Progenitor cell of endocrine pancreas (in vitro differentiated cells): ENCODE data around the gene PTGER3. TPM values are rescaled to one million over a fixed set of nuclear protein-coding genes. Genes with fewer than 3 reads are reported as not detected.
"Not testable (repeated sequence)": the region's sequence is repeated elsewhere in the genome, so short reads cannot be mapped to it uniquely, and the experiment has no call there.

Experiments
- DNase-seq: peaks from one replicate; pipeline ENCODE4 v3.0.0; 2021; ENCODE audit warnings: low spot score; ENCODE audit not compliant: unreplicated experiment
- H3K27ac Mint-ChIP-seq: 2 replicates; pipeline ENCODE4 v1.8.0; 2021; ENCODE audit warnings: mild to moderate bottlenecking, moderate library complexity, mixed read lengths
- H3K27me3 Mint-ChIP-seq: 2 replicates; pipeline ENCODE4 v1.8.0; 2021; ENCODE audit warnings: mixed read lengths
- H3K36me3 Mint-ChIP-seq: 2 replicates; pipeline ENCODE4 v1.8.0; 2022; ENCODE audit warnings: mixed read lengths; ENCODE audit not compliant: insufficient read depth
- H3K4me1 Mint-ChIP-seq: 2 replicates; pipeline ENCODE4 v1.8.0; 2021; ENCODE audit warnings: low read depth, mixed read lengths
- H3K4me3 Mint-ChIP-seq: 2 replicates; pipeline ENCODE4 v1.8.0; 2021; ENCODE audit warnings: low read depth, mild to moderate bottlenecking, moderate library complexity, mixed read lengths
- H3K9me3 Mint-ChIP-seq: 2 replicates; pipeline ENCODE4 v1.8.0; 2021; ENCODE audit warnings: low read depth, mixed read lengths
- total RNA-seq: library from RNA; stranded (reverse); gene quantifications from 2 replicates; pipeline ENCODE4 v1.2.1, GENCODE V29; 2021
- TF ChIP-seq, protein P1 (sequence below): fragments of 200-600 bp; sonication (generic); IDR thresholded peaks from one replicate; pipeline ENCODE4 v1.5.0; 2021; ENCODE audit warnings: antibody characterized with exemption, mild to moderate bottlenecking; ENCODE audit not compliant: unreplicated experiment

Gene PTGER3
- total RNA-seq, 1 donor from 2014 or later: 3.1 TPM

GRCh38 chr1:70993798-70994197, 53.8 kb downstream of the PTGER3 start:
- Mint-ChIP-seq H3K9me3 (no peaks in the 10 kb centered on the region), H3K27me3 (peaks cover 14% of the 10 kb centered on the region), H3K4me1 (peaks cover 13% of the 10 kb centered on the region), H3K36me3 (no peaks in the 10 kb centered on the region), H3K27ac (no peak overlapping the region), H3K4me3 (no peak overlapping the region)
- DNase-seq: no peak
- TF ChIP-seq, protein P1, sequence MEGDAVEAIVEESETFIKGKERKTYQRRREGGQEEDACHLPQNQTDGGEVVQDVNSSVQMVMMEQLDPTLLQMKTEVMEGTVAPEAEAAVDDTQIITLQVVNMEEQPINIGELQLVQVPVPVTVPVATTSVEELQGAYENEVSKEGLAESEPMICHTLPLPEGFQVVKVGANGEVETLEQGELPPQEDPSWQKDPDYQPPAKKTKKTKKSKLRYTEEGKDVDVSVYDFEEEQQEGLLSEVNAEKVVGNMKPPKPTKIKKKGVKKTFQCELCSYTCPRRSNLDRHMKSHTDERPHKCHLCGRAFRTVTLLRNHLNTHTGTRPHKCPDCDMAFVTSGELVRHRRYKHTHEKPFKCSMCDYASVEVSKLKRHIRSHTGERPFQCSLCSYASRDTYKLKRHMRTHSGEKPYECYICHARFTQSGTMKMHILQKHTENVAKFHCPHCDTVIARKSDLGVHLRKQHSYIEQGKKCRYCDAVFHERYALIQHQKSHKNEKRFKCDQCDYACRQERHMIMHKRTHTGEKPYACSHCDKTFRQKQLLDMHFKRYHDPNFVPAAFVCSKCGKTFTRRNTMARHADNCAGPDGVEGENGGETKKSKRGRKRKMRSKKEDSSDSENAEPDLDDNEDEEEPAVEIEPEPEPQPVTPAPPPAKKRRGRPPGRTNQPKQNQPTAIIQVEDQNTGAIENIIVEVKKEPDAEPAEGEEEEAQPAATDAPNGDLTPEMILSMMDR: no peak

- Mint-ChIP-seq H3K4me1 (peaks cover 10% of the 10 kb centered on the region), H3K9me3 (no peaks in the 10 kb centered on the region), H3K4me3 (no peak overlapping the region), H3K27me3 (peaks cover 17% of the 10 kb centered on the region), H3K27ac (no peak overlapping the region), H3K36me3 (no peaks in the 10 kb centered on the region)
- TF ChIP-seq, protein P1: no peak
- DNase-seq: no peak
Measured at GRCh38 chr1:70992521-70992920, 55.1 kb downstream of the PTGER3 start.

DNA sequence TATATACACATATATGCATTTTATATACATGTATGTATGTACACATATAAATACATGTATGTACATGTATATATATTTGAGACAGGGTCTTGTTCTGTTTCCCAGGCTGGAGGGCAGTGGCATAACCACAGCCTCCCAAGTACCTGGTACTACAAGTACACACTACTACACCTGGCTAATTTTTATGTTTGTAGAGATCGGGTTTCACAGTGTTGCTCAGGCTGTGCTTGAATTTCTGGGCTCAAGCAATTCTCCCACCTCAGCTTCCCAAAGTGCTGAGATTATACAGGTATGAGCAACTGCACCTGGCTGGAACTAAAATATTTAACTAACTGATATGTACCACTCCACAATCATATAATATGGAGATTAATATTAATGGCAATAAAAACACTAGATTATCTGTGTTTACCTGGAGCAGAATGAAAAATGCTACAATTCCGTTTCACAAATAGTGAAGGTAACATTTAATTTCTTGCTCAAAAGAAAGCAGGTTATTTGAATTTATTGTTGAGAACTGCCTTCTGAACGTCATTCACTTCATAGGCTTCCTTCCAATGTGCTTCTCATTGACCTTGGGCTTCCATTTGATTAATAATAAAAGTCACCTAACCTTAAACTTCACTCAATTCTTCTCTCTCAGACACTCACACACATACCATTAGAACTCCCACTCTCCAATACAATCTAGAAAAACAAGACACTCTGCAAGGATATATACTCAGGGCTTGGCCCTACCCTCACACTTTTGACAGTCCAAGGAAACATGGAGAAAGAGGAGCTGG, 57.0 kb downstream of the PTGER3 start:
- peaks cover 17% of the 10 kb centered on the region for H3K27me3 Mint-ChIP-seq
- H3K27ac Mint-ChIP-seq: no peak overlapping the region
- no peaks in the 10 kb centered on the region for H3K36me3 Mint-ChIP-seq
- H3K4me1 Mint-ChIP-seq: peaks cover 10% of the 10 kb centered on the region
- TF ChIP-seq, protein P1: no peak
- no peaks in the 10 kb centered on the region for H3K9me3 Mint-ChIP-seq
- no peak overlapping the region for H3K4me3 Mint-ChIP-seq
- no peak for DNase-seq

GRCh38 chr1:70987497-70987896, 60.1 kb downstream of the PTGER3 start:
- H3K9me3 Mint-ChIP-seq: no peaks in the 10 kb centered on the region
- no peak for DNase-seq
- TF ChIP-seq, protein P1: no peak
- no peak overlapping the region for H3K4me3 Mint-ChIP-seq
- H3K36me3 Mint-ChIP-seq: no peaks in the 10 kb centered on the region
- H3K4me1 Mint-ChIP-seq: peaks cover 10% of the 10 kb centered on the region
- no peak overlapping the region for H3K27ac Mint-ChIP-seq
- peaks cover 5% of the 10 kb centered on the region for H3K27me3 Mint-ChIP-seq

DNA sequence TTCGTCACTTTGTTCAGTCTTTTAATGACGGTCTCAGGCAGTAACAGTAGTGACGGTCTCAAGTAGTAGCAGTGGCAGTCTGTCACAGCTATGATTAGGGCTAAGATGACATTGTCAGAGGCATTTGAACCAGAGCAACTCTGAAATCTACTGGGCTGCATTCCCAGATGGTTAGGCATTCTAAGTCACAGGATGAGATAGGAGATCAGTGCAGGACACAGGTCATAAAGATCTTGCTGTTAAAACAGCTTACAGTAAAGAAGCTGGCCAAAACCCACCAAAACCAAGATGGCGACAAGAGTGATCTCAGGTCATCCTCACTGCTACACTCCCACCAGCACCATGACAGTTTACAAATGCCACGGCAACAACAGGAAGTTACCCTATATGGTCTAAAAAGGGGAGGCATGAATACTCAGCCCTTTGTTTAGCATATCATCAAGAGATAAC, 61.8 kb downstream of the PTGER3 start:
- H3K27ac Mint-ChIP-seq, DNase-seq, H3K4me1 Mint-ChIP-seq, H3K9me3 Mint-ChIP-seq, H3K27me3 Mint-ChIP-seq, H3K36me3 Mint-ChIP-seq, H3K4me3 Mint-ChIP-seq: not testable (repeated sequence)

GRCh38 chr1:70985278-70985677, 62.3 kb downstream of the PTGER3 start:
- H3K27me3 Mint-ChIP-seq, H3K36me3 Mint-ChIP-seq, H3K27ac Mint-ChIP-seq, H3K4me3 Mint-ChIP-seq, DNase-seq, H3K4me1 Mint-ChIP-seq, H3K9me3 Mint-ChIP-seq: not testable (repeated sequence)
